Liver (tissue), 9 donors: Measurements from ENCODE around the gene CLEC1B. TPM values are rescaled to one million over a fixed set of nuclear protein-coding genes. Genes with fewer than 3 reads are reported as not detected.

Experiments
- DNase-seq: peaks from one replicate; pipeline ENCODE4 v3.0.0-alpha.2; 2017; ENCODE audit warnings: low spot score
- H3K27ac ChIP-seq, 2 donors: one replicate each; pipeline ENCODE4 v1.7.0; 2013; ENCODE audit warnings: inconsistent platforms in 2 of 2, low read length in 2 of 2, control low read depth in 1 of 2, low read depth in 1 of 2, mild to moderate bottlenecking in 1 of 2
- H3K27me3 ChIP-seq, 4 donors: one replicate each; pipeline versions ENCODE4 v1.6.1 to v1.7.0; 2013; ENCODE audit warnings: low read length in 3 of 4, inconsistent platforms in 1 of 4, mild to moderate bottlenecking in 1 of 4, moderate library complexity in 1 of 4; ENCODE audit not compliant: control insufficient read depth in 4 of 4, insufficient read depth in 4 of 4
- H3K36me3 ChIP-seq, 4 donors: one replicate each; pipeline versions ENCODE4 v1.6.1 to v1.7.0; 2013; ENCODE audit warnings: low read length in 3 of 4, mild to moderate bottlenecking in 3 of 4, low read depth in 1 of 4, moderate library complexity in 1 of 4; ENCODE audit not compliant: control insufficient read depth in 4 of 4, insufficient read depth in 3 of 4
- H3K4me1 ChIP-seq, 4 donors: one replicate each; pipeline versions ENCODE4 v1.6.1 to v1.7.0; 2013; ENCODE audit warnings: low read length in 3 of 4, mild to moderate bottlenecking in 3 of 4, moderate library complexity in 1 of 4; ENCODE audit not compliant: control insufficient read depth in 4 of 4, insufficient read depth in 4 of 4
- H3K4me3 ChIP-seq, 3 donors: one replicate each; pipeline versions ENCODE4 v1.6.1 to v1.7.0; 2013; ENCODE audit warnings: low read length in 3 of 3, control low read depth in 1 of 3, low read depth in 1 of 3, mild to moderate bottlenecking in 1 of 3
- H3K9ac ChIP-seq, 2 donors: one replicate each; pipeline ENCODE4 v1.7.0; 2013; ENCODE audit warnings: low read length in 2 of 2, mild to moderate bottlenecking in 2 of 2, moderate library complexity in 2 of 2, control low read depth in 1 of 2, low read depth in 1 of 2
- H3K9me3 ChIP-seq, 4 donors: one replicate each; pipeline versions ENCODE4 v1.6.1 to v1.7.0; 2013; ENCODE audit warnings: low read length in 3 of 4; ENCODE audit not compliant: control insufficient read depth in 4 of 4
- EGR1 ChIP-seq, 2 donors: IDR thresholded peaks; 2 replicates each; pipeline ENCODE4 v1.6.1; 2016 to 2018; ENCODE audit warnings: antibody characterized with exemption in 2 of 2, low read depth in 2 of 2
- FOXA1 ChIP-seq: IDR thresholded peaks from 2 replicates; pipeline ENCODE4 v1.6.1; 2016; ENCODE audit warnings: antibody characterized with exemption
- FOXA2 ChIP-seq: IDR thresholded peaks from 2 replicates; pipeline ENCODE4 v1.6.1; 2016; ENCODE audit warnings: antibody characterized with exemption
- GABPA ChIP-seq, 2 donors: IDR thresholded peaks in 1 of 2; conservative IDR thresholded peaks in 1 of 2; 2 replicates each; pipeline ENCODE4 v1.6.1; 2016; ENCODE audit warnings: antibody characterized with exemption in 2 of 2, mild to moderate bottlenecking in 1 of 2, moderate library complexity in 1 of 2
- NR2F2 ChIP-seq: IDR thresholded peaks from 2 replicates; pipeline ENCODE4 v1.6.1; 2016; ENCODE audit warnings: antibody characterized with exemption
- RAD21 ChIP-seq, 2 donors: IDR thresholded peaks; 2 replicates each; pipeline ENCODE4 v1.6.1; 2016; ENCODE audit warnings: antibody characterized with exemption in 2 of 2, mild to moderate bottlenecking in 2 of 2
- REST ChIP-seq: IDR thresholded peaks from 2 replicates; pipeline ENCODE4 v1.6.1; 2016; ENCODE audit warnings: antibody characterized with exemption, mild to moderate bottlenecking
- YY1 ChIP-seq: IDR thresholded peaks from 2 replicates; pipeline ENCODE4 v1.6.1; 2016; ENCODE audit warnings: antibody characterized with exemption, mild to moderate bottlenecking
- WGBS: extraction: QIAGEN DNeasy Blood & Tissue Kit; methylation state at CpG from one replicate; pipeline ENCODE4 v1.1.7; 2013; 5-methylcytosine and 5-hydroxymethylcytosine counted together
- polyA plus RNA-seq, 2 donors: library from polyadenylated mRNA; stranded (reverse) in 1 of 2; unstranded in 1 of 2; fragments of 200-250 nt in 1 of 2; fragments of >200 nt in 1 of 2; fragmentation: Nextera tagmentation in 1 of 2; extraction: Ambion mirVana in 1 of 2; gene quantifications; one replicate each; pipeline versions ENCODE4 v1.2.1 to v1.2.3, GENCODE V29; 2013 to 2015
- total RNA-seq, 2 donors: library from RNA; depleted of rRNA; stranded (reverse); fragments of >200 nt; gene quantifications; one replicate each; pipeline ENCODE4 v1.2.3, GENCODE V29; 2014
- TF ChIP-seq, protein P1 (sequence below): IDR thresholded peaks from 2 replicates; pipeline ENCODE4 v1.6.1; 2016; ENCODE audit warnings: antibody characterized with exemption
- TF ChIP-seq, protein P2 (sequence below): IDR thresholded peaks from 2 replicates; pipeline ENCODE4 v1.6.1; 2016; ENCODE audit warnings: antibody characterized with exemption
- TF ChIP-seq, protein P3 (sequence below): IDR thresholded peaks from 2 replicates; pipeline ENCODE4 v1.6.1; 2016; ENCODE audit warnings: antibody characterized with exemption
- TF ChIP-seq, protein P4 (sequence below): fragments of 150-350 bp; IDR thresholded peaks from 2 replicates; pipeline ENCODE4 v1.5.1; 2017; ENCODE audit warnings: improper control_type of control experiment, low read depth, low read length; ENCODE audit not compliant: missing input control
- donor health status: healthy.
- donor health status: healthy.
- donor health status: healthy.
- donor health status: healthy.
- donor health status: healthy.

Gene CLEC1B
- total RNA-seq (10 to 100 TPM; 28.0 to 29.8 TPM), polyA plus RNA-seq (10 to 100 TPM; 33.2 to 36.4 TPM)

GRCh38 chr12:9999016-9999415 lies at the start of gene CLEC1B:
CLEC1B (minus strand) TSS chr12:9999121; CDS start chr12:9999100, 21 bp downstream.
- 77% methylated on average over 3 of the region's 3 CpGs for WGBS
- Histone ChIP-seq H3K9ac (no peak within 1 kb of the TSS), H3K36me3 (no peaks in the 10 kb centered on the region), H3K4me1 (no peaks in the 10 kb centered on the region), H3K9me3 (peaks cover 0 to 2% (median 0%) of the 10 kb centered on the region in 4 donors), H3K4me3 (no peak within 1 kb of the TSS), H3K27me3 (peaks cover 0 to 3% (median 0%) of the 10 kb centered on the region in 4 donors), H3K27ac (peak within 1 kb of the TSS in 1 of 2 donors; percentile 18)
- TF ChIP-seq FOXA1 = no peak
- TF ChIP-seq GABPA (IDR thresholded peaks at IDR 0.05 in 1 of 2, conservative IDR thresholded peaks at IDR 0.05 in 1 of 2) = no peak
- TF ChIP-seq YY1 = no peak
- no peak for TF ChIP-seq NR2F2
- no peak for TF ChIP-seq REST
- TF ChIP-seq EGR1 (IDR thresholded peaks at IDR 0.05; ENCODE audit: low read depth in 2 of 2) = no peak
- TF ChIP-seq, protein P1, sequence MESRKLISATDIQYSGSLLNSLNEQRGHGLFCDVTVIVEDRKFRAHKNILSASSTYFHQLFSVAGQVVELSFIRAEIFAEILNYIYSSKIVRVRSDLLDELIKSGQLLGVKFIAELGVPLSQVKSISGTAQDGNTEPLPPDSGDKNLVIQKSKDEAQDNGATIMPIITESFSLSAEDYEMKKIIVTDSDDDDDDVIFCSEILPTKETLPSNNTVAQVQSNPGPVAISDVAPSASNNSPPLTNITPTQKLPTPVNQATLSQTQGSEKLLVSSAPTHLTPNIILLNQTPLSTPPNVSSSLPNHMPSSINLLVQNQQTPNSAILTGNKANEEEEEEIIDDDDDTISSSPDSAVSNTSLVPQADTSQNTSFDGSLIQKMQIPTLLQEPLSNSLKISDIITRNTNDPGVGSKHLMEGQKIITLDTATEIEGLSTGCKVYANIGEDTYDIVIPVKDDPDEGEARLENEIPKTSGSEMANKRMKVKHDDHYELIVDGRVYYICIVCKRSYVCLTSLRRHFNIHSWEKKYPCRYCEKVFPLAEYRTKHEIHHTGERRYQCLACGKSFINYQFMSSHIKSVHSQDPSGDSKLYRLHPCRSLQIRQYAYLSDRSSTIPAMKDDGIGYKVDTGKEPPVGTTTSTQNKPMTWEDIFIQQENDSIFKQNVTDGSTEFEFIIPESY = no peak
- TF ChIP-seq, protein P2, sequence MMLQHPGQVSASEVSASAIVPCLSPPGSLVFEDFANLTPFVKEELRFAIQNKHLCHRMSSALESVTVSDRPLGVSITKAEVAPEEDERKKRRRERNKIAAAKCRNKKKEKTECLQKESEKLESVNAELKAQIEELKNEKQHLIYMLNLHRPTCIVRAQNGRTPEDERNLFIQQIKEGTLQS = no peak
- TF ChIP-seq FOXA2 = no peak
- DNase-seq = no peak

GRCh38 chr12:10048526-10048925 lies 49.6 kb upstream of the CLEC1B start:
- no peak for DNase-seq
- Histone ChIP-seq H3K9me3 (no peaks in the 10 kb centered on the region), H3K9ac (no peak overlapping the region), H3K4me1 (no peaks in the 10 kb centered on the region), H3K27me3 (no peaks in the 10 kb centered on the region), H3K27ac (no peak overlapping the region), H3K36me3 (no peaks in the 10 kb centered on the region), H3K4me3 (no peak overlapping the region)
- 61% methylated on average over 3 of the region's 3 CpGs for WGBS
- TF ChIP-seq, protein P3, sequence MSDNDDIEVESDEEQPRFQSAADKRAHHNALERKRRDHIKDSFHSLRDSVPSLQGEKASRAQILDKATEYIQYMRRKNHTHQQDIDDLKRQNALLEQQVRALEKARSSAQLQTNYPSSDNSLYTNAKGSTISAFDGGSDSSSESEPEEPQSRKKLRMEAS = no peak
- TF ChIP-seq RAD21 (IDR thresholded peaks at IDR 0.05) (no peak), YY1 (no peak)
- TF ChIP-seq, protein P4, sequence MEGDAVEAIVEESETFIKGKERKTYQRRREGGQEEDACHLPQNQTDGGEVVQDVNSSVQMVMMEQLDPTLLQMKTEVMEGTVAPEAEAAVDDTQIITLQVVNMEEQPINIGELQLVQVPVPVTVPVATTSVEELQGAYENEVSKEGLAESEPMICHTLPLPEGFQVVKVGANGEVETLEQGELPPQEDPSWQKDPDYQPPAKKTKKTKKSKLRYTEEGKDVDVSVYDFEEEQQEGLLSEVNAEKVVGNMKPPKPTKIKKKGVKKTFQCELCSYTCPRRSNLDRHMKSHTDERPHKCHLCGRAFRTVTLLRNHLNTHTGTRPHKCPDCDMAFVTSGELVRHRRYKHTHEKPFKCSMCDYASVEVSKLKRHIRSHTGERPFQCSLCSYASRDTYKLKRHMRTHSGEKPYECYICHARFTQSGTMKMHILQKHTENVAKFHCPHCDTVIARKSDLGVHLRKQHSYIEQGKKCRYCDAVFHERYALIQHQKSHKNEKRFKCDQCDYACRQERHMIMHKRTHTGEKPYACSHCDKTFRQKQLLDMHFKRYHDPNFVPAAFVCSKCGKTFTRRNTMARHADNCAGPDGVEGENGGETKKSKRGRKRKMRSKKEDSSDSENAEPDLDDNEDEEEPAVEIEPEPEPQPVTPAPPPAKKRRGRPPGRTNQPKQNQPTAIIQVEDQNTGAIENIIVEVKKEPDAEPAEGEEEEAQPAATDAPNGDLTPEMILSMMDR = no peak
- TF ChIP-seq, protein P2 = no peak
